ENCODE data around the gene RAB37.

RAB37 gene

DNA sequence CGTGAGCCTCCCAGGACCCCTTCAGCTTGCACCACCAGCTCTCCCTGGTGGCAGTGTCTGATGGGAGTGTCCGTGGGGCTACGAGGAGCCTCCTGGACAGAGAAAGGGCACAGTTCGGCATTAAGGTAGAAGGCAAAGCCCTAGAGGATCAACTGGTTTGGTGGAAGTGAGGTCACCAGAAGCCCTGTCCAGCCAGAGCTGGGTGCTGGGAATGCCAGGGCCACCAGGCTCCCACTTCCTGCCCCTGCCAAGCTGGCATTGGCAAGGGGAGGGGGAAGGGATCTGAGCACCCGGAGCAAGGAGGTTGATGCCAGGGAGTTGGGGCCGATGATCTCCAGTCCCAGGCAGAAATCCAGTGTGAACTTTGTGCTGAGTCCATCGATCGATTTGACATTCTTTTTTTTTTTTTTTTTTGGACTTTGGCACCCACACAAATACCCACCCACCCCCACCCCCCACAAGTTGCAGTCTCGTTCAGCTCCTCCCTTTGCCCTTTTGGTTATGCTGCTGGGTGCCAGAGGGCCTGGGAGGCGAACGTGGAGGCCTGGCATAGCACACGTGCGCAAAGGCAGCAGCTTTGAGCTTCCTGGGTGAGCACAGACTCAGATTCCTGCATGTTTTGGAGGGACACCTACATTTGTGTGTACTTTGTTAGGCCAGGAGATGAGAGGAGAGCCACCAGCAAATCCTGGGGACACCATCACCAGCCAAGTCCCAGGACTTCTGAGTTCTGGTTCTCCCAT lies 13.4 kb downstream of the RAB37 start:
- TF ChIP-seq, protein P1, sequence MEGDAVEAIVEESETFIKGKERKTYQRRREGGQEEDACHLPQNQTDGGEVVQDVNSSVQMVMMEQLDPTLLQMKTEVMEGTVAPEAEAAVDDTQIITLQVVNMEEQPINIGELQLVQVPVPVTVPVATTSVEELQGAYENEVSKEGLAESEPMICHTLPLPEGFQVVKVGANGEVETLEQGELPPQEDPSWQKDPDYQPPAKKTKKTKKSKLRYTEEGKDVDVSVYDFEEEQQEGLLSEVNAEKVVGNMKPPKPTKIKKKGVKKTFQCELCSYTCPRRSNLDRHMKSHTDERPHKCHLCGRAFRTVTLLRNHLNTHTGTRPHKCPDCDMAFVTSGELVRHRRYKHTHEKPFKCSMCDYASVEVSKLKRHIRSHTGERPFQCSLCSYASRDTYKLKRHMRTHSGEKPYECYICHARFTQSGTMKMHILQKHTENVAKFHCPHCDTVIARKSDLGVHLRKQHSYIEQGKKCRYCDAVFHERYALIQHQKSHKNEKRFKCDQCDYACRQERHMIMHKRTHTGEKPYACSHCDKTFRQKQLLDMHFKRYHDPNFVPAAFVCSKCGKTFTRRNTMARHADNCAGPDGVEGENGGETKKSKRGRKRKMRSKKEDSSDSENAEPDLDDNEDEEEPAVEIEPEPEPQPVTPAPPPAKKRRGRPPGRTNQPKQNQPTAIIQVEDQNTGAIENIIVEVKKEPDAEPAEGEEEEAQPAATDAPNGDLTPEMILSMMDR (conservative IDR thresholded peaks at IDR 0.05): no peak
- TF ChIP-seq ZFX (IDR thresholded peaks at IDR 0.05): no peak
- peak overlapping the region; percentile 98 for H3K27ac ChIP-seq

DNA sequence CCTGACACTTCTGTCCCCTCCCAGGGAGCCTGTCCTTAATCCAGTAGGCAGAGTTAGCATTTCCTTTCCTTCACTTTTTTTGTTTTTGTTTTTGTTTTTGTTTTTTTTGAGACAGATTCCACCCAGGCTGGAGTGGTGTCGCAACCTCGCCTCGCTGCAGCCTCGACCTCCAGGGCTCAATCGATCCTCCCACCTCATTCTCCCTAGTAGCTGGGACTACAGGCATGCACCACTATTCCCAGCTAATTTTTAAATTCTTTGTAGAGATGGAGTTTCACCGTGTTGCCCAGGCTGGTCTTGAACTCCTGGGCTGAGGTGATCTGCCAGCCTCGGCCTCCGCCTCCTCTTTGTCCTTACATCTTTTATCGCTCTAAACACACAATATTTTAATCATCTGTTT lies 15.4 kb downstream of the RAB37 start:
- TF ChIP-seq ZFX (IDR thresholded peaks at IDR 0.05): no peak
- TF ChIP-seq, protein P1 (conservative IDR thresholded peaks at IDR 0.05): no peak
- peak overlapping the region; percentile 98; the same call in 1 of the 2 replicates for H3K27ac ChIP-seq

DNA sequence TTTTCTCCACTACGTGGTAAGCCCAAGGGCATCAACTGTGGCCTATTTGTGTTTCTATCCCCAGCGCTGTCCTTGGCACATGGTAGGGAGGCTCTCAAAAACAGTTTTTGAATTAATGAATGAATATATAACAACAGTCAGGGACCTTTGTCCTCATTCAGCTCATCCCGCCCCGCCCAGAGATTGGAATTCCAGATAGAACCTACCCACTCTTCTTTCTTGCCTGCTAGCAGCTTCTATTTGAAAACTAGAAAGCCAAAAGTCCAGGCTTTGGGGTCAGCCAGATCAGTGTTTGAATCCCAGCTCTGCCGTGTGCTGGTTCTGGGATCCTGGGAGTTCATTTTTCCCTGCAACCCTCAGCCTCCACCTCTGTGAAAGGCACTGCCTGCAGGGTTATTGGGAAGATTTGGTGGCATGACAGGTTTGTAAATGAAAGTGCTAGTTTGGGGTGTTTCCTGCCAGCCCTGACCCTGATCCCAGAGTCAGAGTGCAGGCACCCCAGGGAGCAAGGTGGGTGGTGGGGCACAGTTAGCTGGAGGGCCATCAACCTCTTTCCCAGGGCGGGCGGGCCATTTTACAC lies 15.9 kb downstream of the RAB37 start:
- H3K27ac ChIP-seq: no peak overlapping the region

DNA sequence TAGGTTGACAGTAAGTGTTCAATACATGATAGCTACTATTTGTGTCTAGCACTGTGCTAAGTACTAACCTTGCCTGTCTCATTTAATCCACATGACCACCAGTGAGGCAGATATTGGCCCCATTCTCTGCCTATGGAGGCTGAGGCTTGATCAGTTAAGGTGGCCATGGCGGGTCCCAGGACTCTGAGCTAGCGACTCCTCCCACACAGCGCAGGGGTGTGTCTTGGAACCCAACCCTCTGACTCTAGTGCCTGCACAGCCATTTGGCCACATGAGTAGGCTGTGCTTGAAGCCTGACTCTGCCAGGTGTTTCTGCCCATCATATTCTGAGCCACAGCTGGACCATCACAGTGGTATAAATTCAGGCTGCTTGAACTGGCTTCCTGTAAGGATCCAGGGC lies 17.8 kb downstream of the RAB37 start:
- H3K27ac ChIP-seq: no peak overlapping the region; the same call in 1 of the 2 replicates
- TF ChIP-seq, protein P1 (conservative IDR thresholded peaks at IDR 0.05): no peak
- TF ChIP-seq ZFX (IDR thresholded peaks at IDR 0.05): no peak

More for the DNA sequence above, 15.9 kb downstream of the RAB37 start:
- TF ChIP-seq, protein P1 (conservative IDR thresholded peaks at IDR 0.05): no peak
- no peak for TF ChIP-seq ZFX (IDR thresholded peaks at IDR 0.05)

DNA sequence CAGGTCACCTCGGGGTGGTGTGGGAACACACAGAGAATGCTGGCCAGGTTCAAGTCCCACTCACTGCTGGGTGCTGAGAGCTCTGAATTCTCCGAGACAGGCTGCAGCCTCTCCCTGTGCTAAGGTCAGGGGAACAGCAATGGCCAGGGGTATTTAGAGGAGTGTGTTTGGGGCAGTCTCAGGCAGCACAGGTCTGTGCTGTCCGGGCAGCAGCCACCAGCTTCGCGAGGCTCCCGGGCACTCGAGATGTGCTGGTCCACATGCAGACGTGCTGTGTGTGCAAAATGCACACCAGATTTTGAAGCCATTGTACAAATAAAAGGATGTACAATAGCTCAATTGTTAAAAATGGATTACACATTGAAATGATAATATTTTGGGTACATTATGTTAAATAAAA lies 18.5 kb downstream of the RAB37 start:
- TF ChIP-seq ZFX (IDR thresholded peaks at IDR 0.05): no peak
- TF ChIP-seq, protein P1 (conservative IDR thresholded peaks at IDR 0.05): no peak
- H3K27ac ChIP-seq: peak overlapping the region; percentile 3; the same call in 1 of the 2 replicates

DNA sequence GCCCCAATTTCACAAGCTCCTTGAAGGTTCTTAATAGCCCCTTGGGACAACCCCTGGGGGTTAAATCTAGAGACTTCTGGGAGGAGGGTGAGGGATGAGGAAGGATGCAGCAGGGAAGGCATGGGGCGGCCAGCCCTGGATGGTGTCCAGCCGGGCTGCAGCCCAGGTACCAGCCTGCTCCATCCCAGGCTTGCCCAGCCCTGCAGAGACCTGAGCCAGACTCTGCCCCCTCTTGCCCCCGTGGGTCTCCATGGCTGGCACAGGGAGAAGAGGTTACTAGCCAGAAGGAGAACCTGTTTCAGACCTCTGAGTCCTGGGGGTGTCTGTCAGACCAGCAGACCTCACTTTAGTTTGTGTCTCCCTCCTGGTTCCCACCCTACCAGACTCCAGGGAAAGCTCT lies 19.8 kb downstream of the RAB37 start:
- no peak for TF ChIP-seq ZFX (IDR thresholded peaks at IDR 0.05)
- TF ChIP-seq, protein P1 (conservative IDR thresholded peaks at IDR 0.05): no peak
- H3K27ac ChIP-seq: peak overlapping the region; percentile 98

DNA sequence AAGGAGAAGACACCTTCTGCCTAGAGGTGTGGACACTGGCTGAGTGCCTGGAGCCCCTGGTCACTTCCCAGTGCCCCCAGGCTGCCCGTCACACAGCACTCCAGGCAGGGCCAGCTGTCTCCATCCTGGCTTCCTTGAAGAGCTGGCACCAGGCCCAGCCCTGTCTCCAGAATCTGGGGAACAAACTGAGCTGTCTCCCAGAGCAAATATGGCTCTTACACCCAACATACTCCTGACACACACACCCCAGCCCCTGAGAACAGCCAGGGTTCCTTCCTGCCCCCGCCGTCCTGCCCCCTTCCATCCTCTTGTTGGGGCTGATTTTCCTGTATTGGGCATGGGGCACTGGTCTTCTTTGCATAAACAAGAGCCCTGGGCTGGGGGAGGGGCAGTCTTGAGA lies 20.4 kb downstream of the RAB37 start:
- H3K27ac ChIP-seq: peak overlapping the region; percentile 98
- TF ChIP-seq ZFX (IDR thresholded peaks at IDR 0.05): no peak

All from C4-2B (cell line).